Right lobe of liver (tissue), 4 donors: ENCODE measurements around the gene ALDH1A1.

ENCODE experiments used
- CTCF ChIP-seq, 4 donors: fragments of 200-600 bp in 3 of 4; fragments of 450-650 bp in 1 of 4; IDR thresholded peaks; one replicate each; pipeline versions ENCODE4 v1.5.1 to v1.8.0; 2016 to 2022; ENCODE audit warnings: antibody characterized with exemption in 4 of 4, mild to moderate bottlenecking in 2 of 4
- POLR2A ChIP-seq: fragments of 450-650 bp; IDR thresholded peaks from one replicate; pipeline ENCODE4 v1.6.1; 2017; ENCODE audit warnings: antibody characterized with exemption, mild to moderate bottlenecking
- donor health status: DM: no; HTN: no; CAD: no.
- donor health status: DM: no; HTN: no; CAD: no.
- donor health status: DM: no; HTN: yes; CAD: no.

GRCh38 chr9:72931437-72931836 lies 21.4 kb downstream of the ALDH1A1 start:
- TF ChIP-seq CTCF (IDR thresholded peaks at IDR 0.05) (no peak), POLR2A (no peak)
